Astrocyte (in vitro differentiated cells and primary cell): Measurements from ENCODE around the gene PTPRF. TPM values are rescaled to one million over a fixed set of nuclear protein-coding genes. Genes with fewer than 3 reads are reported as not detected.

Experiments used
- DNase-seq: peaks from one replicate; pipeline ENCODE4 v3.0.0-alpha.2; 2010; ENCODE audit warnings: low read depth
- FAIRE-seq: peaks from 2 replicates; lab custom pipeline; 2011; peaks lifted over from hg19 to GRCh38; lab: Jason Lieb, UNC
- H2AFZ ChIP-seq: 2 replicates; pipeline ENCODE4 v1.6.0; 2012; ENCODE audit warnings: low read depth, low read length, inconsistent platforms
- H3K27ac ChIP-seq: 2 replicates; pipeline ENCODE4 v1.5.1; 2011; ENCODE audit warnings: low read depth, low read length, inconsistent platforms
- H3K27me3 ChIP-seq: 2 replicates; pipeline ENCODE4 v1.6.0; 2011; ENCODE audit warnings: low read length, inconsistent platforms; ENCODE audit not compliant: insufficient read depth
- H3K36me3 ChIP-seq: 2 replicates; pipeline ENCODE4 v1.5.1; 2011; ENCODE audit warnings: low read length, inconsistent platforms; ENCODE audit not compliant: insufficient read depth
- H3K4me1 ChIP-seq: 2 replicates; pipeline ENCODE4 v1.5.1; 2011; ENCODE audit warnings: low read length, inconsistent platforms; ENCODE audit not compliant: insufficient read depth
- H3K4me2 ChIP-seq: 2 replicates; pipeline ENCODE4 v1.6.0; 2012; ENCODE audit warnings: low read length, inconsistent platforms
- H3K4me3 ChIP-seq: 2 replicates; pipeline ENCODE4 v1.5.1; 2011; ENCODE audit warnings: low read depth, mild to moderate bottlenecking, low read length, inconsistent platforms; ENCODE audit not compliant: insufficient read depth
- H3K79me2 ChIP-seq: 2 replicates; pipeline ENCODE4 v1.6.0; 2012; ENCODE audit warnings: mild to moderate bottlenecking, low read length, inconsistent platforms; ENCODE audit not compliant: insufficient read depth
- H3K9ac ChIP-seq: 2 replicates; pipeline ENCODE4 v1.6.0; 2012; ENCODE audit warnings: mild to moderate bottlenecking, low read length, inconsistent platforms
- H3K9me3 ChIP-seq: 2 replicates; pipeline ENCODE4 v1.5.1; 2012; ENCODE audit warnings: low read depth, mild to moderate bottlenecking, low read length, inconsistent platforms; ENCODE audit not compliant: insufficient read depth
- H4K20me1 ChIP-seq: 2 replicates; pipeline ENCODE4 v1.6.0; 2012; ENCODE audit warnings: low read length, inconsistent platforms; ENCODE audit not compliant: insufficient read depth
- H3K27ac Mint-ChIP-seq: one replicate; pipeline ENCODE4 v1.8.0; 2021; ENCODE audit warnings: mild to moderate bottlenecking, mixed read lengths; ENCODE audit not compliant: unreplicated experiment
- H3K27me3 Mint-ChIP-seq: one replicate; pipeline ENCODE4 v1.8.0; 2021; ENCODE audit warnings: low read depth, mixed read lengths; ENCODE audit not compliant: unreplicated experiment
- H3K36me3 Mint-ChIP-seq: one replicate; pipeline ENCODE4 v1.8.0; 2021; ENCODE audit warnings: low read depth, mixed read lengths; ENCODE audit not compliant: unreplicated experiment
- H3K4me1 Mint-ChIP-seq: one replicate; pipeline ENCODE4 v1.8.0; 2021; ENCODE audit warnings: low read depth, mixed read lengths; ENCODE audit not compliant: unreplicated experiment
- H3K4me3 Mint-ChIP-seq: one replicate; pipeline ENCODE4 v1.8.0; 2021; ENCODE audit warnings: mild to moderate bottlenecking, moderate library complexity, mixed read lengths; ENCODE audit not compliant: unreplicated experiment
- H3K9me3 Mint-ChIP-seq: one replicate; pipeline ENCODE4 v1.8.0; 2021; ENCODE audit warnings: mild to moderate bottlenecking, mixed read lengths; ENCODE audit not compliant: unreplicated experiment
- EZH2 ChIP-seq: IDR thresholded peaks from 2 replicates; pipeline ENCODE4 v1.6.1; 2012; ENCODE audit warnings: mild to moderate bottlenecking, low read length, inconsistent platforms; ENCODE audit not compliant: insufficient read depth
- total RNA-seq: library from RNA; stranded (reverse); gene quantifications from 2 replicates; pipeline ENCODE4 v1.2.1, GENCODE V29; 2021
- TF ChIP-seq, protein P1 (sequence below): IDR thresholded peaks from 2 replicates; pipeline ENCODE4 v1.5.1; 2011; ENCODE audit warnings: low read depth, mild to moderate bottlenecking, inconsistent platforms, low read length, moderate library complexity; ENCODE audit not compliant: insufficient read depth

The PTPRF gene
- total RNA-seq, 1 donor from 2014 or later, result 275 TPM

- Histone ChIP-seq H4K20me1 (peaks cover 66% of the 10 kb centered on the region), H3K4me2 (peak overlapping the region; percentile 91), H3K9ac (no peak overlapping the region), H3K27me3 (no peaks in the 10 kb centered on the region), H3K4me3 (peak overlapping the region; percentile 61), H3K9me3 (no peaks in the 10 kb centered on the region), H3K36me3 (peaks cover under 1% of the 10 kb centered on the region), H3K79me2 (peaks cover 5% of the 10 kb centered on the region), H2AFZ (no peak overlapping the region), H3K27ac (no peak overlapping the region), H3K4me1 (peaks cover 17% of the 10 kb centered on the region)
- H3K36me3 Mint-ChIP-seq, result peaks cover 33% of the 10 kb centered on the region
- no peak overlapping the region for H3K4me3 Mint-ChIP-seq
- TF ChIP-seq, protein P1, sequence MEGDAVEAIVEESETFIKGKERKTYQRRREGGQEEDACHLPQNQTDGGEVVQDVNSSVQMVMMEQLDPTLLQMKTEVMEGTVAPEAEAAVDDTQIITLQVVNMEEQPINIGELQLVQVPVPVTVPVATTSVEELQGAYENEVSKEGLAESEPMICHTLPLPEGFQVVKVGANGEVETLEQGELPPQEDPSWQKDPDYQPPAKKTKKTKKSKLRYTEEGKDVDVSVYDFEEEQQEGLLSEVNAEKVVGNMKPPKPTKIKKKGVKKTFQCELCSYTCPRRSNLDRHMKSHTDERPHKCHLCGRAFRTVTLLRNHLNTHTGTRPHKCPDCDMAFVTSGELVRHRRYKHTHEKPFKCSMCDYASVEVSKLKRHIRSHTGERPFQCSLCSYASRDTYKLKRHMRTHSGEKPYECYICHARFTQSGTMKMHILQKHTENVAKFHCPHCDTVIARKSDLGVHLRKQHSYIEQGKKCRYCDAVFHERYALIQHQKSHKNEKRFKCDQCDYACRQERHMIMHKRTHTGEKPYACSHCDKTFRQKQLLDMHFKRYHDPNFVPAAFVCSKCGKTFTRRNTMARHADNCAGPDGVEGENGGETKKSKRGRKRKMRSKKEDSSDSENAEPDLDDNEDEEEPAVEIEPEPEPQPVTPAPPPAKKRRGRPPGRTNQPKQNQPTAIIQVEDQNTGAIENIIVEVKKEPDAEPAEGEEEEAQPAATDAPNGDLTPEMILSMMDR, result no peak
- no peak for TF ChIP-seq EZH2
- no peaks in the 10 kb centered on the region for H3K27me3 Mint-ChIP-seq
- H3K27ac Mint-ChIP-seq, result no peak overlapping the region
- peaks cover 15% of the 10 kb centered on the region for H3K4me1 Mint-ChIP-seq
- H3K9me3 Mint-ChIP-seq, result no peaks in the 10 kb centered on the region
- DNase-seq (no peak), FAIRE-seq (no peak)
Measured at GRCh38 chr1:43566382-43567044, 35.8 kb downstream of the PTPRF start.

DNA sequence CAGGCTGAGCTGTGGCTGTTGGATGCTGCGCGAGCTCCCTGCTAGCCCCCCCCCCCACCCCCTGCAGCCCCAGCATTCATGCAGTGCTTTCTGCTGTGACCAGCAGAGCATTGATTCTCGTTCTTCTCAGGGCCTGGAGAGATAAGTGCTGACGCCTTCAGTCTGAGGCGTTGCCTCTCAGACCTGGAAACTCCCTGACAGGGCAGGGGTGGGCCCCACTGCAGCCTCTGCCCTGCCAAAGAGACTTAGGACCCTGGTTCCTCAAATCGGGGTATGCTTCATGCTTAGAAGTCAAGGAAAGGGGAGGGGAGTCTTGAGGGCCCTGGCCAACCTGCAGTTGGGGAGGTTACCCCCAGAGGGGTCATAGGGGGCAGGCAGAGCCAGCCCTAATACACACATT, 38.5 kb downstream of the PTPRF start:
- Histone ChIP-seq H3K79me2 (peaks cover 5% of the 10 kb centered on the region), H3K36me3 (peaks cover 2% of the 10 kb centered on the region), H3K9me3 (no peaks in the 10 kb centered on the region), H4K20me1 (peaks cover 65% of the 10 kb centered on the region), H3K4me1 (peaks cover 15% of the 10 kb centered on the region), H3K9ac (no peak overlapping the region), H2AFZ (no peak overlapping the region), H3K27me3 (no peaks in the 10 kb centered on the region), H3K4me3 (no peak overlapping the region), H3K27ac (no peak overlapping the region), H3K4me2 (no peak overlapping the region)
- no peak for TF ChIP-seq EZH2
- TF ChIP-seq, protein P1, result no peak
- Mint-ChIP-seq H3K9me3 (no peaks in the 10 kb centered on the region), H3K36me3 (peaks cover 35% of the 10 kb centered on the region), H3K27ac (no peak overlapping the region), H3K27me3 (no peaks in the 10 kb centered on the region), H3K4me1 (peaks cover 11% of the 10 kb centered on the region), H3K4me3 (no peak overlapping the region)
- no peak for DNase-seq
- FAIRE-seq, result no peak

- H3K27me3 Mint-ChIP-seq, result no peaks in the 10 kb centered on the region
- peaks cover 32% of the 10 kb centered on the region for H3K36me3 Mint-ChIP-seq
- DNase-seq (no peak), FAIRE-seq (no peak)
- no peak overlapping the region for H3K4me3 Mint-ChIP-seq
- peaks cover 4% of the 10 kb centered on the region for H3K4me1 Mint-ChIP-seq
- Histone ChIP-seq H3K27me3 (no peaks in the 10 kb centered on the region), H3K4me2 (no peak overlapping the region), H3K9me3 (no peaks in the 10 kb centered on the region), H4K20me1 (peaks cover 54% of the 10 kb centered on the region), H3K36me3 (peaks cover 2% of the 10 kb centered on the region), H3K79me2 (peaks cover 5% of the 10 kb centered on the region), H2AFZ (no peak overlapping the region), H3K4me3 (no peak overlapping the region), H3K4me1 (peaks cover 8% of the 10 kb centered on the region), H3K27ac (no peak overlapping the region), H3K9ac (no peak overlapping the region)
- peak overlapping the region; percentile 18 for H3K27ac Mint-ChIP-seq
- TF ChIP-seq, protein P1, result no peak
- no peak for TF ChIP-seq EZH2
- no peaks in the 10 kb centered on the region for H3K9me3 Mint-ChIP-seq
Measured at GRCh38 chr1:43570277-43570676, 39.6 kb downstream of the PTPRF start.
